ENCODE measurements around the gene CYP17A1. TPM values are rescaled to one million over a fixed set of nuclear protein-coding genes. Genes with fewer than 3 reads are reported as not detected.
"Not testable (repeated sequence)": the region's sequence is repeated elsewhere in the genome, so short reads cannot be mapped to it uniquely, and the experiment has no call there.

The CYP17A1 gene
- polyA plus RNA-seq, 1 donor from 2014 or later: not detected

- Histone ChIP-seq H4K20me1 (ENCODE audit: insufficient read depth) (no peaks in the 10 kb centered on the region), H3K9me3 (ENCODE audit: low read length) (no peaks in the 10 kb centered on the region), H3K36me3 (ENCODE audit: insufficient read depth, low read length) (no peaks in the 10 kb centered on the region), H3K27me3 (ENCODE audit: insufficient read depth, low read depth, low read length) (no peaks in the 10 kb centered on the region), H3K9ac (ENCODE audit: low read length) (no peak overlapping the region), H3K4me3 (ENCODE audit: low read length) (no peak overlapping the region), H3K9me2 (ENCODE audit: insufficient read depth, low read length) (no peaks in the 10 kb centered on the region), H2AFZ (ENCODE audit: low read depth, low read length) (no peak overlapping the region), H3K79me2 (replicated peaks; ENCODE audit: insufficient read depth, low read length) (no peaks in the 10 kb centered on the region), H3K27ac (ENCODE audit: low read length) (no peak overlapping the region), H3K4me2 (ENCODE audit: low read length) (no peak overlapping the region), H3F3A (ENCODE audit: insufficient read depth, low read length, poor library complexity, severe bottlenecking) (no peaks in the 10 kb centered on the region)
- TF ChIP-seq CTCF (IDR thresholded peaks at IDR 0.05; ENCODE audit: poor library complexity, severe bottlenecking): no peak
- TF ChIP-seq EZH2 (IDR thresholded peaks at IDR 0.05; ENCODE audit: borderline replicate concordance, insufficient read depth, low read length, poor library complexity, severe bottlenecking): no peak
Observed at GRCh38 chr10:102859911-102860310, 22.7 kb upstream of the CYP17A1 start.

- Histone ChIP-seq H2AFZ (ENCODE audit: low read depth, low read length) (no peak overlapping the region), H3K9ac (ENCODE audit: low read length) (no peak overlapping the region), H3K79me2 (replicated peaks; ENCODE audit: insufficient read depth, low read length) (no peaks in the 10 kb centered on the region), H3K27ac (ENCODE audit: low read length) (no peak overlapping the region), H3K36me3 (ENCODE audit: insufficient read depth, low read length) (no peaks in the 10 kb centered on the region), H3K9me3 (ENCODE audit: low read length) (no peaks in the 10 kb centered on the region), H3K9me2 (ENCODE audit: insufficient read depth, low read length) (no peaks in the 10 kb centered on the region), H3K4me3 (ENCODE audit: low read length) (no peak overlapping the region), H3F3A (ENCODE audit: insufficient read depth, low read length, poor library complexity, severe bottlenecking) (no peaks in the 10 kb centered on the region), H3K27me3 (ENCODE audit: insufficient read depth, low read depth, low read length) (no peaks in the 10 kb centered on the region), H4K20me1 (ENCODE audit: insufficient read depth) (no peaks in the 10 kb centered on the region), H3K4me2 (ENCODE audit: low read length) (no peak overlapping the region)
- no peak for TF ChIP-seq SMC3 (conservative IDR thresholded peaks at IDR 0.05; ENCODE audit: poor library complexity)
- no peak for TF ChIP-seq CTCF (IDR thresholded peaks at IDR 0.05; ENCODE audit: poor library complexity, severe bottlenecking)
- no peak for TF ChIP-seq TAF1 (IDR thresholded peaks at IDR 0.05; ENCODE audit: low read depth)
- no peak for TF ChIP-seq POLR2AphosphoS5 (IDR thresholded peaks at IDR 0.05)
Observed at GRCh38 chr10:102856758-102857424, 19.7 kb upstream of the CYP17A1 start.

- not testable (repeated sequence) for H3K27ac ChIP-seq (ENCODE audit: low read length); H3K9ac ChIP-seq (ENCODE audit: low read length)
Observed at GRCh38 chr10:102855731-102856436, 18.7 kb upstream of the CYP17A1 start.

GRCh38 chr10:102853237-102853636, 16.0 kb upstream of the CYP17A1 start:
- not testable (repeated sequence) for H3K9me2 ChIP-seq (ENCODE audit: insufficient read depth, low read length); H3K4me2 ChIP-seq (ENCODE audit: low read length); H3F3A ChIP-seq (ENCODE audit: insufficient read depth, low read length, poor library complexity, severe bottlenecking); H3K4me3 ChIP-seq (ENCODE audit: low read length); H2AFZ ChIP-seq (ENCODE audit: low read depth, low read length); H3K27me3 ChIP-seq (ENCODE audit: insufficient read depth, low read depth, low read length); H3K9ac ChIP-seq (ENCODE audit: low read length); H3K27ac ChIP-seq (ENCODE audit: low read length); H3K79me2 ChIP-seq (replicated peaks; ENCODE audit: insufficient read depth, low read length); H3K9me3 ChIP-seq (ENCODE audit: low read length); H4K20me1 ChIP-seq (ENCODE audit: insufficient read depth); H3K36me3 ChIP-seq (ENCODE audit: insufficient read depth, low read length)

More at GRCh38 chr10:102855731-102856436, 18.7 kb upstream of the CYP17A1 start:
- H3K9me3 ChIP-seq (ENCODE audit: low read length); H3K36me3 ChIP-seq (ENCODE audit: insufficient read depth, low read length); H3K4me2 ChIP-seq (ENCODE audit: low read length); H3K27me3 ChIP-seq (ENCODE audit: insufficient read depth, low read depth, low read length); H3K9me2 ChIP-seq (ENCODE audit: insufficient read depth, low read length); H2AFZ ChIP-seq (ENCODE audit: low read depth, low read length); H3K4me3 ChIP-seq (ENCODE audit: low read length); H3K79me2 ChIP-seq (replicated peaks; ENCODE audit: insufficient read depth, low read length); H3F3A ChIP-seq (ENCODE audit: insufficient read depth, low read length, poor library complexity, severe bottlenecking); H4K20me1 ChIP-seq (ENCODE audit: insufficient read depth): not testable (repeated sequence)

Data from neural cell (in vitro differentiated cells).